Activated naive CD8-positive, alpha-beta T cell treated with anti-CD3 and anti-CD28 coated beads, Interleukin-2, amount 50 U/mL, for 24 hours (primary cell): ENCODE data around the gene GPX6.
"Not testable (repeated sequence)": the region's sequence is repeated elsewhere in the genome, so short reads cannot be mapped to it uniquely, and the experiment has no call there.

Experiments
- ATAC-seq: fragments of 150-1000 bp; cut with Tn5 transposase; one replicate; pipeline ENCODE4 v1.10.0; 2021
- DNase-seq: peaks from one replicate; pipeline ENCODE4 v3.0.0; 2021
- H3K27ac Mint-ChIP-seq: one replicate; pipeline ENCODE4 v1.8.0; 2021; ENCODE audit warnings: mild to moderate bottlenecking, mixed read lengths
- H3K27me3 Mint-ChIP-seq: one replicate; pipeline ENCODE4 v1.8.0; 2021; ENCODE audit warnings: mixed read lengths
- H3K36me3 Mint-ChIP-seq: one replicate; pipeline ENCODE4 v1.8.0; 2021; ENCODE audit warnings: low read depth, mixed read lengths
- H3K4me1 Mint-ChIP-seq: one replicate; pipeline ENCODE4 v1.8.0; 2021; ENCODE audit warnings: mixed read lengths
- H3K4me3 Mint-ChIP-seq: one replicate; pipeline ENCODE4 v1.8.0; 2021; ENCODE audit warnings: mild to moderate bottlenecking, moderate library complexity, mixed read lengths
- H3K9me3 Mint-ChIP-seq: one replicate; pipeline ENCODE4 v1.8.0; 2021; ENCODE audit warnings: mixed read lengths

Gene GPX6

DNA sequence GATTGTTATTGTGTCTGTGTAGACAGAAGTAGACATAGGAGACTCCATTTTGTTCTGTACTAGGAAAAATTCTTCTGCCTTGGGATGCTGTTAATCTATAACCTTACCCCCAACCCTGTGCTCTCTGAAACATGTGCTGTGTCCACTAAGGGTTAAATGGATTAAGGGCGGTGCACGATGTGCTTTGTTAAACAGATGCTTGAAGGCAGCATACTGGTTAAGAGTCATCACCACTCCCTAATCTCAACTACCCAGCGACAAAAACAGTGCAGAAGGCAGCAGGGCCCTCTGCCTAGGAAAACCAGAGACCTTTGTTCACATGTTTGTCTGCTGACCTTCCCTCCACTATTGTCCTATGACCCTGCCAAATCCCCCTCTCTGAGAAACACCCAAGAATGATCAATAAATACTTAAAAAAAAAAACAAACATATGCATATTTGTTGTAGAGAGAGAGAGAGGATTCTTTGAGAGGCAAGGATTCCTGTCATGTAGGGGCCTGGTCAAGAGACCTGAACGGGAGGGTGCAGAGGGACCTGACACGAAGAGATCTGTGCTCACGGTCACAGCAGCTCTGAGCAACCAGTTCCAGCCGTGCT lies 12.8 kb downstream of the GPX6 start:
- H3K4me3 Mint-ChIP-seq, DNase-seq, H3K4me1 Mint-ChIP-seq, ATAC-seq, H3K9me3 Mint-ChIP-seq, H3K27ac Mint-ChIP-seq, H3K36me3 Mint-ChIP-seq: not testable (repeated sequence)
- peaks cover 15% of the 10 kb centered on the region for H3K27me3 Mint-ChIP-seq

DNA sequence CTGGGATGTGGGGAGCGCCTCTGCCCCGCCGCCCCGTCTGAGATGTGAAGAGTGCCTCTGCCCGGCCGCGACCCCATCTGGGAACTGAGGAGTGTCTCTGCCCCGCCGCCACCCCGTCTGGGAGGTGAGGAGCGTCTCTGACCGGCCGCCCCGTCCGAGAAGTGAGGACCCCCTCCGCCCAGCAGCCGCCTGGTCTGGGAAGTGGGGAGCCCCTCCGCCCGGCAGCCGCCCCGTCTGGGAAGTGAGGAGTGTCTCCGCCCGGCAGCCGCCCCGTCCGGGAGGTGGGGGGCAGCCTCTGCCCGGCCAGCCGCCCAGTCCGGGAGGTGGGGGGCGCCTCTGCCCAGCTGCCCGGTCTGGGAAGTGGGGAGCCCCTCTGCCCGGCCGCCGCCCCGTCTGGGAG lies 13.5 kb downstream of the GPX6 start:
- not testable (repeated sequence) for H3K4me3 Mint-ChIP-seq, DNase-seq, H3K27ac Mint-ChIP-seq, H3K4me1 Mint-ChIP-seq, H3K9me3 Mint-ChIP-seq, H3K36me3 Mint-ChIP-seq, ATAC-seq
- peaks cover 14% of the 10 kb centered on the region for H3K27me3 Mint-ChIP-seq

DNA sequence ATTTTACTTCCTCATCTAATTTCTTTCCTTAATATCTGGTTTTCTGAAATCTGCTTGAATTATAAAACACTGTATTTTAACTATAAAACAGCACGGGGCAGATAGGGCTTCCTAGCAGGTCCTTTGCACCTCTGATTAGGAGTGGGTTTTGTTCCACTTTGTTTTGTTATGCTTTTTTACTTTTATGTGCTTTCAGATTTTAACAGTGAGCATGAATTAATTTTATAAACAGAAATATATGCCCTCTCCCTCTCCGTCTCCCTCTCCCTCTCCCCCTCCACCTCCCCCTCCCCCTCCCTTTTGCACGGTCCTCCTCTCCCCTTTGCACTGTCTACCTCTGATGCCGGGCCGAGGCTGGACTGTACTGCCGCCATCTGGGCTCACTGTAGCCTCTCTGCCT lies 14.3 kb downstream of the GPX6 start:
- peaks cover 8% of the 10 kb centered on the region for H3K27me3 Mint-ChIP-seq
- no peaks in the 10 kb centered on the region for H3K9me3 Mint-ChIP-seq
- H3K4me1 Mint-ChIP-seq: no peaks in the 10 kb centered on the region
- ATAC-seq (no peak), DNase-seq (no peak)
- H3K27ac Mint-ChIP-seq: no peak overlapping the region
- no peaks in the 10 kb centered on the region for H3K36me3 Mint-ChIP-seq
- H3K4me3 Mint-ChIP-seq: no peak overlapping the region

DNA sequence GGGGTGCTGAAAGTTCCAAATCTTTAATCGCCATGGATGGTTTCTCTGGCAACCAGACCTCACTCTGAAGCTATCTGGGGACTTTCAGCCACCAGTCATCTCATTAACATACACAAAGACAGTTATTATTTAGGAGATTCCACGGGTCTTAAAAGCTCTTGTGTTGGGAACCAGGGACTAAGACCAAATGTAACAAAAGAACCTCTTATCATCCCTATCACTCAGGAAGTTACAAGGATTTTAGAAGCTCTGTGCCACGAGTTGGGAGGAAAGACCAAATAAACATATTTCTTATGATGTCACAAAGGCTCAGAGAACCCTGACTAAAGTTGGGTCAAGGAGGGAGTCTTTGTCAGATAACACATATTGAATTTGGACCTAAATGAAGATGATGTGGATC lies 17.7 kb downstream of the GPX6 start:
- no peak for DNase-seq
- Mint-ChIP-seq H3K4me3 (no peak overlapping the region), H3K4me1 (no peaks in the 10 kb centered on the region), H3K27ac (no peak overlapping the region), H3K27me3 (peaks cover 11% of the 10 kb centered on the region), H3K9me3 (no peaks in the 10 kb centered on the region), H3K36me3 (no peaks in the 10 kb centered on the region)
- ATAC-seq: no peak

DNA sequence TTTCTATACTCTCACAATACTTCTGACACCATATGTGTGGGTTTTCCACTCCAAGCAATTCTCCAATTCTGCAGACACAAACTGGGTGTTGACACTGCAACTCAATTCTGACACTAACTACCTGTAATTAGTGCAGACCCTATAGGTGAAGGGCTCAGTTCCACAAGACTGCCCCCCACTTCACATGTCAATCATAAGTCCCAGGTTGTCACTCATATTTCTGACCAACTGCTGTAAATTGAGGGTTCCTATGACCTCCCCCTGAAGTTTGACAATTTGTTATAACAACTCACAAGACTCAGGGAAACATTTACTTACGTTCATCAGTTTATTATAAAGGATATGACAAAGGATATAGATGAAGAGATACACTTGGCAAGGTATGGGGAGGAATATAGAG lies 18.3 kb downstream of the GPX6 start:
- H3K27ac Mint-ChIP-seq: no peak overlapping the region
- DNase-seq (no peak), ATAC-seq (no peak)
- H3K36me3 Mint-ChIP-seq: no peaks in the 10 kb centered on the region
- no peaks in the 10 kb centered on the region for H3K4me1 Mint-ChIP-seq
- H3K27me3 Mint-ChIP-seq: peaks cover 16% of the 10 kb centered on the region
- no peaks in the 10 kb centered on the region for H3K9me3 Mint-ChIP-seq
- no peak overlapping the region for H3K4me3 Mint-ChIP-seq

DNA sequence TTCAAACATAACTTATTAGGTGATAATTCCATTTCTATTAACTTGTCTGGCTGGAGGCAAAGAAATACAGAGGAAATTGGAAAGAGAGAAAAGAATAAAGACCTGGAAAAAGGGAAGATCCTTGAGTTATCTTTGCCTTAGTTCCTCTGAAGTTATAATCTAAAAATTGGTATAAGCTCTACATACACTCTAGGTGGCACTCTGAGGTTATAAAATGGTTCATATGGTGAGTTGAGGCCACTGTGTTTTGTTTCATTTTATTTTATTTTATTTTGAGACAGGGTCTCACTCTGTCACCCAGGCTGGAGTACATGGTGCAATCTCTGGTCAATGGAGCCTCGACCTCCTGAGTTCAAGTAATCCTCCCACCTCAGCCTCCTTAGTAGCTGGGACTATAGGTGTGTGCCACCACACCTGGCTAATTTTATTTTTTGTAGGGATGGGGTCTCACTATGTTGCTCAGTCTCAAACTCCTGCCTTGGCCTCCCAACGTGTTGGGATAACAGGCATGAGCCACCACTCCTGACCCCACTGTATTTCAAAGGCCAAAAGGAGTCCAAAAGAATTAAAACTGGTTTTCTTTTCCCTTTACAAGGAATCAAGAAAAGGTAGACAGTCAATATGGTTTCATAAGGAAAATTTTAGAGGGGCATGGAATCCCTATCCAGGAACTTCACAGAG lies 19.4 kb downstream of the GPX6 start:
- no peak overlapping the region for H3K4me3 Mint-ChIP-seq
- DNase-seq (no peak), ATAC-seq (no peak)
- no peaks in the 10 kb centered on the region for H3K9me3 Mint-ChIP-seq
- H3K36me3 Mint-ChIP-seq: no peaks in the 10 kb centered on the region
- peaks cover 25% of the 10 kb centered on the region for H3K27me3 Mint-ChIP-seq
- H3K27ac Mint-ChIP-seq: no peak overlapping the region
- H3K4me1 Mint-ChIP-seq: peaks cover 6% of the 10 kb centered on the region

DNA sequence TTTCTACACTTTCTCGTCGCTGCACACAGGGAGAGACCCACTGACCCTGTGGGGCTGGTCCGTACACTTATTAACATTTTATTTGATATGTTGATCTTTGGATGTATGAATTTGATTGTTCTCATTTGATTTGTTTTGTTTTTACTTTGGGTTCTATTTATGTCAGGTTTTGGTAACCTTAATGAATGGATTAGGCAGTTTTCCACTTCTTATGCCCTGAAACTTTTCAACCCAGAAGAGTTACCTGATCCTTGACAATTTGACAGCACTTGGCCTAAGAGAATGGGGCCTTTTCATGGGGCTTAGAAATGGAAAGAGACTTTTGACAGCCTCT lies 23.6 kb downstream of the GPX6 start:
- Mint-ChIP-seq H3K4me3 (no peak overlapping the region), H3K27me3 (peaks cover 62% of the 10 kb centered on the region), H3K4me1 (peaks cover 26% of the 10 kb centered on the region), H3K9me3 (no peaks in the 10 kb centered on the region), H3K27ac (no peak overlapping the region), H3K36me3 (no peaks in the 10 kb centered on the region)
- DNase-seq: no peak
- no peak for ATAC-seq

DNA sequence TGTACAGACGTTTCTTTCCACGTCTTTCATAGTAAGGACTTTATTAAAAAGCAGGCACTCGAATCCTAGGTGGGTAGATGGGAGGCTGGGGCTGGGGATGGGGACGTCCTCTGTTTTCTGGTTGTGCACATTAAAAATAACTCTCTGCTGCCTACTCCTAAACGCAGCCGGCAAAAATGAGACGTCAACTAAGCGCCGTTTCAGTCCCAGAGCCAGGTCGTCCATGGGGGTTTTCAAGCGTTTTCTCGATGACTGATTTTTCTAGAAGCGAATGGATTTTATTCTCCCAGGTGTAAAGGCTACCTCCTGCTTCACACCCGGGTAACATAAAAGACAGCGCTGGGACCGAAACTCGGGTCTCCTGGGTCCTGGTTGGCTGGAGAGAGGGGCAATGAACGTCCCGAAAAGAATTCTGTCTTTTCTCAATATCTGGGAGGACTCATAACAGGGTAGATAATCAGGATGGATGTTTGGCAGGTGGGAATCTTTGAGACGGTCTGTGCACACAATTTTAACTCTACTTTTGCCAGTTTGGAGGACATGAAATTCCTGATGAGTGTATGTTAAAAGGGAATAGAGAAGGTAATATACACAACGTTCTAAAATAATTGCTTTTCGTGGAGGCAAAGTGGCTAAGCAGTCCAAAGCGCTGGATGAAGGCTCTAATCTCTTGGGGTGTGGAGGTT lies 25.2 kb downstream of the GPX6 start:
- peaks cover 26% of the 10 kb centered on the region for H3K4me1 Mint-ChIP-seq
- peaks cover 68% of the 10 kb centered on the region for H3K27me3 Mint-ChIP-seq
- H3K9me3 Mint-ChIP-seq: peaks cover 1% of the 10 kb centered on the region
- no peaks in the 10 kb centered on the region for H3K36me3 Mint-ChIP-seq
- peak overlapping the region; percentile 62 for H3K27ac Mint-ChIP-seq
- peak; percentile 9 for DNase-seq
- no peak for ATAC-seq
- H3K4me3 Mint-ChIP-seq: peak overlapping the region; percentile 76

DNA sequence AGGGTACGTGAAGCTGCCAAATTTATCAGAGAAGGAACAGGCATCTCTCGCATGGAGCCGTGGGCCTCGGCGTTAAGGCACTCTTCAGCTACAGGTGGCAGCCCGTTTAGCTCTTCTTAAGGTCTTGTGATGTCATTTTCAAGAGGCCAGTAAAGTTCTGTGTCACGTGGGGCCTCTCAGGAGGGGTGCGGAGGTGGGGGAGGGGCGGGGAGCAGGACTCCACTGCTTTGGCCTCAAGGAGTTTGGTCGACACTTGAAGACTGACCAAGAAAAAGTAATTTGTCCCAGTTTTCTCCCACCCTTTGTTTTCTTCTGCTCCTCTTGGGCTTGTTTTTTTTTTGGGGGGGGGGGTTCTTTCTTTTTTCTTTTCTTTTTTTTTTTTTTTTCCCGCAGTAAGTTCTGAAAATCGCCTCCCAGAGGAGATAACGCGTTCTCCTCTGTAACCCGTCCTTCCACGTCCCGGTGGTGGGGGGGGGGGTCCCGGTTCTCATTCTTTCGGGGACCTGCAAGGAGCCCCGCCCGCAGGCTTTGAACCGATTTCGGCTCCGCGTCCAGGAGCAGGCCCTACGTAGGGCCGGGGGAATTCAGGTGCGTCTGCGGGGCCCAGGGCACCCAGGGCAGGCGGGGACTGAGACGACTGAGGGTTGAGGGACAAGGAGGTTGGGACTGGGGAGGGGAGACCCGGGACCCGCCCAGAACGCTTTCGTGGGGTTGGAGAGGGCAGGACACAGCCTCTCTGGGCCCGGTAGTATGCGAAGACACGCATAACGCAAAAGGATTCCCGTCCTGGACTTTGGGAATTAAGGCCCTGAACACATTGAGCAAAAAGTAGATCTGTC lies 26.0 kb downstream of the GPX6 start:
- Mint-ChIP-seq H3K27me3 (peaks cover 71% of the 10 kb centered on the region), H3K4me3 (peak overlapping the region; percentile 76), H3K36me3 (no peaks in the 10 kb centered on the region), H3K4me1 (peaks cover 26% of the 10 kb centered on the region), H3K9me3 (peaks cover 4% of the 10 kb centered on the region), H3K27ac (peak overlapping the region; percentile 88)
- peak; percentile 54 for DNase-seq
- peak; percentile 89 for ATAC-seq

DNA sequence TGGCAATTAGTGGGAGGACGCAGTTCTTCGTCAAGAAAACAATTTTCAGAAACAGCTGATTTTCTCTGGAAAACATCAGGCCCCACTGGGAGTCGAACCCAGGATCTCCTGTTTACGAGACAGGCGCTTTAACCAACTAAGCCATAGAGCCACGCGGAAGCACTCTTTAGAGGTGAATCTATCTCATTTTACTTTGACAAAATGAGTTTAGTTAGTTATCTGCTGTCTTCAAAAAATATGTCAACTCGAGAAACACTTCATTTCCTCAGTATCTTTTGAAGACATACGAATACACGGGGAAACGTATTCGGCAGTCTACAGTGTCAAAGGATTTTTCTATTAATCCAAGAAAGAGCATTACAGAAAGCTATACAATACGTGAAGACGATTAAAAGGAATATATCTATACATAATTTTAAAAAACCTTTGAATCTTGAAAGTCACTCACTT lies 26.7 kb downstream of the GPX6 start:
- peaks cover 69% of the 10 kb centered on the region for H3K27me3 Mint-ChIP-seq
- H3K9me3 Mint-ChIP-seq: peaks cover 4% of the 10 kb centered on the region
- H3K36me3 Mint-ChIP-seq: no peaks in the 10 kb centered on the region
- peak; percentile 62 for DNase-seq
- ATAC-seq: peak; percentile 29
- peak overlapping the region; percentile 88 for H3K27ac Mint-ChIP-seq
- peak overlapping the region; percentile 76 for H3K4me3 Mint-ChIP-seq
- peaks cover 26% of the 10 kb centered on the region for H3K4me1 Mint-ChIP-seq

DNA sequence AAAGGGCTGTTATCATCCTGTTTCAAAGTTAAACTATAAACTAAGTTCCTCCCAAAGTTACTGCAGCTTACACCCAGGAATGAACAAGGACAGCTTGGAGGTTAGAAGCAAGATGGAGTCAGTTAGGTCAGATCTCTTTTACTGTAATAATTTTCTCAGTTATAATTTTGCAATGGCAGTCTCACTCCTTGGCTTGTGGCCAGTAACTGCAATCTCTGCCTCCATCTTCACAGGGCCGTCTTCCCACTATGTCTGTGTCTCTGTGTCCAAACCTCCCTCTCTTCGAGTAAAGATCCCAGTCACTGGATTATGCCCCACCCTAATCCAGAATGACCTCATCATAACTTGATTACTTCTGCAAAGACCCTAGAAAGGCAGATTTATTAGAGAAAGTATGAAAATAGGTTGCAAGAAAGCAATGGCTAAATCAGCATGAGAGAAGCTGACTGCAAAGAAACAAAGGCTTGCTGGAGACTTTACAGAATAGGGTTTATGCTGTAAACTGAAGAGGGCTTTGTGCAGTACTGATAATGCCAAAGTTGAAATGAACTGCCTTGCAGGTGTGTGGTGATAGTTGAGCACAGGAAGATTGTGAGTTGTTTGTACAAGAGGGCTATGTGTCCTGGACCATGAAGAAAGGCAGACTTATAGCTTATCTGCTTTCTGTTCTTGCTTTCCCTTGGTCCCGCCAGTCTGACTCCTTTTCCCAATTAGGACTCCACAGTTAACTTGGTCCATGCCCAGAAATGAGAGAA lies 28.4 kb downstream of the GPX6 start:
- DNase-seq (no peak), ATAC-seq (no peak)
- Mint-ChIP-seq H3K9me3 (peaks cover 4% of the 10 kb centered on the region), H3K27me3 (peaks cover 70% of the 10 kb centered on the region), H3K4me3 (no peak overlapping the region), H3K36me3 (no peaks in the 10 kb centered on the region), H3K27ac (no peak overlapping the region), H3K4me1 (peaks cover 26% of the 10 kb centered on the region)

DNA sequence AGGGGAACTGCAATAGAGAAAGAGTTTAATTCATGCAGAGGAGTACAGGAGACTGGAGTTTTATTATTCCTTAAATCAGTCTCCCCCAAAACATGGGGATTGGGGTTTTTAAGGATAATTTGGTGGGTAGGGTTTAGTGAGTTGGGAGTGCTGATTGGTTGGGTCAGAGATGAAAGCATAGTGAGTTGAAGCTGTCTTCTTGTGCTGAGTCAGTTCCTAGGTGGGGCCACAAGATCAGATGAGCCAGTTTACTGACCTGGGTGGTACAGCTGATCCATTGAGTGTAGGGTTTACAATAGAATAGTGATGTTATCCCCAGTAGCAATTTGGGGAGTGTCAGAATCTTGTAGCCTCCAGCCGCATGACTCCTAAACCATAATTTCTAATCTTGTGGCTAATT lies 29.1 kb downstream of the GPX6 start:
- Mint-ChIP-seq H3K27me3 (peaks cover 70% of the 10 kb centered on the region), H3K36me3 (no peaks in the 10 kb centered on the region)

DNA sequence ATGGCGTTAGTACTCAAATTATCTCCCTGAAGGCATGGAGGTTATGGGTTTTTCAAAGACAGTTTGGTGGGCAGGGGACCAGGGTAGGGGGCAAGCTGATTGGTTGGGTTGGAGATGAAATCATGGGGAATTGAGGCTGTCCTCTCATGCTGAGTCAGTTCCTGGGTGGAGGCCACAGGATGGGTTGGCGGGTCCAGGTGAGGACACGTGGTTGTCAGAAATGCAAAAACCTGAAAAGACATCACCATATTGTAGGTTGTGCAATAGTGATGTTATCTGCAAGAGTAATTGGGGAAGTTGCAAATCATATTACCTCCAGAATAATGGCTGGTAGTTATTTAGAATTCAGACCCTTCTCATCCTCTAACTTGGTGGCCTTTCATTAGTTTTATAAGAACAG lies 30.1 kb downstream of the GPX6 start:
- Mint-ChIP-seq H3K4me3 (no peak overlapping the region), H3K4me1 (peaks cover 17% of the 10 kb centered on the region), H3K36me3 (no peaks in the 10 kb centered on the region), H3K27ac (no peak overlapping the region), H3K27me3 (peaks cover 71% of the 10 kb centered on the region), H3K9me3 (peaks cover 4% of the 10 kb centered on the region)
- DNase-seq (no peak), ATAC-seq (no peak)

More for the DNA sequence above, 29.1 kb downstream of the GPX6 start:
- no peak for DNase-seq
- Mint-ChIP-seq H3K4me1 (peaks cover 20% of the 10 kb centered on the region), H3K27ac (no peak overlapping the region), H3K4me3 (no peak overlapping the region), H3K9me3 (peaks cover 4% of the 10 kb centered on the region)
- no peak for ATAC-seq
